Activated T-helper 9 cell treated with anti-CD3 and anti-CD28 coated beads, Interleukin-2, amount 50 U/mL, for 16 hours (primary cell): Measurements from ENCODE around the gene COPS6.
A peak's percentile ranks its signal among the peaks of the same experiment; 100 is the strongest.
"Not testable (repeated sequence)": the region's sequence is repeated elsewhere in the genome, so short reads cannot be mapped to it uniquely, and the experiment has no call there.

Experiments
- DNase-seq: peaks from one replicate; pipeline ENCODE4 v3.0.0-alpha.2; 2020; ENCODE audit warnings: low read depth

The COPS6 gene

DNA sequence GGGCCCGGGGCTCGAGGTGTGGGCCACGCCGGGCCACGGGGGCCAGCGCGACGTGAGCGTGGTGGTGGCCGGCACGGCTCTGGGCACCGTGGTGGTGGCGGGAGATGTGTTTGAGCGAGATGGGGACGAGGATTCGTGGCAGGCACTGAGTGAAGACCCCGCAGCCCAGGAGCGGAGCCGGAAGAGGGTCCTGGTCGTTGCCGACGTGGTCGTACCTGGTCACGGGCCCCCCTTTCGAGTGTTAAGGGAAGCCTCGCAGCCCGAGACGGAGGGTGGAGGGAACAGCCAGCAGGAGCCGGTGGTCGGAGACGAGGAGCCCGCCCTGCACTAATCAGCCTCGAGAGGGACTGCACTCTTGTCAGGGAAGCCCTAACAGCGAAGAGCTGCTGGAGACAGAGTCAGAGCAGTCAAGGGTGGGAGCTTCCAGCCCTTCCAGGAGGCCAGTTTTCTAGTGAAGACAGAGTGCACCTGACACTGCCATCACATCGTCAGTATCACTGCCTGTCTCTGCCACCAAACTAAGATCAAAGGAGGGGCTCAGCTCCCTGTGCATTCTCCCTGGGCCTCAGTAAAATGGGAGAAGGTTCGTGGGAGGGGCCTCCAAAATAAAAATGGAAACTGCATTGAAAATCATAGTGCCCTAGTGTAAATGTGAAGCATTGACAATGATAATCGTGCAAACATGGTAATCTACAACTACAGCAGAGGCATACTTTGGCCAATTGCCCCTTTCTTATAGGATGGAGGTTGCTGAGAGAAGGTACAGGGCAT, 39.3 kb downstream of the COPS6 start:
- no peak for DNase-seq

DNA sequence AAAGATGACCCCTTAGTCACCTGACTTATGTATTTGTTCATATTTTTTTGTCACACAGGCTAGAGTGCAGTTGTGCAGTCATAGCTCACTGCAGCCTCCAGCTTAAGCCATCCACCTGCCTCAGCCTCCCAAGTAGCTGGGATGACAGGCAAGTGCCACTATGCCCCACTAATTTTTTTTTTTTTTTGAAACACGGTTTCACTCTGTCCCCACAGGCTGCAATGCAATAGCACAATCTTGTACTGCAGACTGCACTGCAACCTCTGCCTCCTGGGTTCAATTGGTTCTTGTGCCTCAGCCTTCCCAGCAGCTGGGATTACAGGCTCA, 39.8 kb downstream of the COPS6 start:
- DNase-seq: no peak

GRCh38 chr7:100130220-100130607, 41.4 kb downstream of the COPS6 start:
- not testable (repeated sequence) for DNase-seq

DNA sequence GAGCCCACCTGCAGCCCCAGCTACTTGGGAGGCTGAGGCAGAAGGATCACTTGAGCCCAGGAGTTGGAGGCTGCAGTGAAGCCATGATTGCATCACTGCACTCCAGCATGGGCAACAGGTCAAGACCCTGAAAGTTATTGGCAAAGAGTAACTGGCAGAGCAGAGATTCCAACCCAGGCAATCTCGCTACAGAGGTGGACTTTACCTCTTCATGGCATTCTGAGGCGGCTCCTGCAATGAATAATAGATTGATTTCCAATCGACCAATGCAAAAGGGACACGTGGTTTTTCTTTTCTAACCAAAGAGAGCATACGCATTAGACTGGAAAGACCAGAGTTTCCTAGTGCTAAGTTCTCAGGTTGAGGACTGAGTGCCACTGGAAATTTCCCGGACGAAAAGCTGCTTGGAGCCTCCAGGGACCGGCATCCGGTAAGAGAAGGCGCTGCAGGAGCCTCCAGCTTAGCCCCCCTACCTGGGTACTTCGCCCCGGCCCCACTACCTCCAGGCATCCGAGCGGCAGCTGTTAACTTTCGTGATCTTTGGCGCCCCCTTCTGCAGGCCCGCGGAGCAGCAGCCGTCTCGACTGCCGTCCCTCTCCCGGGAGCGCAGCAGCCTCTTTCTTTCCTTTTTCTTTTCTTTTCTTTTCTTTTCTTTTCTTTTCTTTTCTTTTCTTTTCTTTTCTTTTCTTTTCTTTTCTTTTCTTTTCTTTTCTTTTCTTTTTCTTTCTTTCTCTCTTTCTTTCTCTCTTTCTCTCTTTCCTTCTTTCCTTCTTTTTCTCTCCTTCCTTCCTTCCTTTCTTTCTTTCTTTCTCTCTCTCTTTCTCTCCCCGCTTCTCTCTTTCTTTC, 42.1 kb downstream of the COPS6 start:
- DNase-seq: peak; percentile 76

GRCh38 chr7:100132126-100132525, 43.4 kb downstream of the COPS6 start:
- DNase-seq: no peak

GRCh38 chr7:100132697-100133151, 44.0 kb downstream of the COPS6 start:
- peak; percentile 31 for DNase-seq

GRCh38 chr7:100137851-100138760, 49.3 kb downstream of the COPS6 start:
- no peak for DNase-seq

GRCh38 chr7:100141555-100141949, 52.8 kb downstream of the COPS6 start:
- no peak for DNase-seq
